Left renal pelvis (tissue), 4 donors: ENCODE results near the gene RARA. TPM values are rescaled to one million over a fixed set of nuclear protein-coding genes. Genes with fewer than 3 reads are reported as not detected.

Experiments
- DNase-seq, 4 donors: peaks; one replicate each; pipeline ENCODE4 v3.0.0-alpha.2; 2013; ENCODE audit warnings: low read depth in 4 of 4, low spot score in 3 of 4
- polyA plus RNA-seq, 4 donors: library from polyadenylated mRNA; unstranded; fragments of 120-200 nt; gene quantifications; one replicate each; pipeline ENCODE4 v1.2.1, GENCODE V29; 2013; ENCODE audit not compliant: insufficient read length in 4 of 4

Gene RARA
- polyA plus RNA-seq, 4 donors, result 35.2 to 60.5 (median 38.6) TPM

- no peak for DNase-seq
These were observed 4.9 kb downstream of the RARA start for GRCh38 chr17:40313668-40314583.

- DNase-seq, result no peak
These were observed 5.6 kb downstream of the RARA start for GRCh38 chr17:40314584-40314956.

- no peak for DNase-seq
These were observed 6.2 kb downstream of the RARA start for GRCh38 chr17:40315206-40315605.

- DNase-seq, result no peak
These were observed 6.9 kb downstream of the RARA start for GRCh38 chr17:40315678-40316570.

GRCh38 chr17:40316571-40317344 lies 7.8 kb downstream of the RARA start:
- no peak for DNase-seq

- no peak for DNase-seq
These were observed 8.4 kb downstream of the RARA start for GRCh38 chr17:40317345-40317873.

GRCh38 chr17:40317880-40318829 lies 9.2 kb downstream of the RARA start:
- DNase-seq, result peak; percentile 88 to 92 (median 90)

- DNase-seq, result no peak
These were observed 9.9 kb downstream of the RARA start for GRCh38 chr17:40318830-40319391.

GRCh38 chr17:40319651-40320540 lies 10.9 kb downstream of the RARA start:
- no peak for DNase-seq

GRCh38 chr17:40320756-40321523 lies 12.0 kb downstream of the RARA start:
- no peak for DNase-seq

GRCh38 chr17:40321524-40321929 lies 12.5 kb downstream of the RARA start:
- no peak for DNase-seq

- DNase-seq, result no peak
These were observed 13.0 kb downstream of the RARA start for GRCh38 chr17:40321961-40322357.

GRCh38 chr17:40322358-40323315 lies 13.7 kb downstream of the RARA start:
- DNase-seq, result peak in 1 of 4 donors; percentile 70

- DNase-seq, result no peak
These were observed 14.7 kb downstream of the RARA start for GRCh38 chr17:40323391-40324381.
